Esophagus (tissue), 2 donors: Measurements from ENCODE around the gene ENTREP3. TPM values are rescaled to one million over a fixed set of nuclear protein-coding genes. Genes with fewer than 3 reads are reported as not detected.

Source experiments
- polyA plus RNA-seq, 2 donors: library from polyadenylated mRNA; stranded (reverse); fragments of 200-250 nt; gene quantifications; one replicate each; pipeline ENCODE4 v1.2.3, GENCODE V29; 2013
- donor health status: healthy with polysubstance abuse.
- donor health status: Bipolar disorder and iron deficiency.

Gene ENTREP3
- polyA plus RNA-seq, 2 donors = 12.7 to 13.6 TPM

Other genes starting within 250 kb of the ENTREP3 start
- gene DCST2, start 221.7 kb downstream of the ENTREP3 start, polyA plus RNA-seq = 10 to 100 TPM in 1 of 2 donors, 1 to 10 TPM in 1; 1.7 to 10.1 TPM
- gene DCST1, start 221.7 kb downstream of the ENTREP3 start, polyA plus RNA-seq = under 1 TPM; 0.14 to 0.29 TPM
- 100 to 1,000 TPM; 122 to 222 TPM for gene ADAM15, start 204.2 kb downstream of the ENTREP3 start, polyA plus RNA-seq
- gene EFNA4, start 191.7 kb downstream of the ENTREP3 start, polyA plus RNA-seq = 10 to 100 TPM; 14.7 to 16.2 TPM
- gene EFNA3, start 176.6 kb downstream of the ENTREP3 start, polyA plus RNA-seq = 10 to 100 TPM; 16.3 to 21.7 TPM
- gene EFNA1, start 127.6 kb downstream of the ENTREP3 start, polyA plus RNA-seq = 10 to 100 TPM; 32.9 to 48.1 TPM
- 10 to 100 TPM; 41.0 to 51.5 TPM for gene SLC50A1, start 119.6 kb downstream of the ENTREP3 start, polyA plus RNA-seq
- gene DPM3, start 115.0 kb downstream of the ENTREP3 start, polyA plus RNA-seq = 100 to 1,000 TPM; 103 to 248 TPM
- 100 to 1,000 TPM; 161 to 260 TPM for gene KRTCAP2, start 82.2 kb downstream of the ENTREP3 start, polyA plus RNA-seq
- gene TRIM46, start 81.6 kb downstream of the ENTREP3 start, polyA plus RNA-seq = under 1 TPM; 0.19 to 0.47 TPM
- gene THBS3, start 47.6 kb downstream of the ENTREP3 start, polyA plus RNA-seq = 10 to 100 TPM; 12.9 to 41.5 TPM
- gene MTX1, start 46.8 kb downstream of the ENTREP3 start, polyA plus RNA-seq = 10 to 100 TPM; 43.6 to 51.4 TPM
- gene SCAMP3, start 6.9 kb upstream of the ENTREP3 start, polyA plus RNA-seq = 10 to 100 TPM; 20.2 to 47.3 TPM
- 10 to 100 TPM; 29.2 to 55.3 TPM for gene CLK2, start 18.0 kb upstream of the ENTREP3 start, polyA plus RNA-seq
- 1 to 10 TPM; 2.4 to 6.6 TPM for gene HCN3, start 22.0 kb upstream of the ENTREP3 start, polyA plus RNA-seq
- gene PKLR, start 46.0 kb upstream of the ENTREP3 start, polyA plus RNA-seq = under 1 TPM; 0.02 to 0.04 TPM
- gene FDPS, start 53.4 kb upstream of the ENTREP3 start, polyA plus RNA-seq = 100 to 1,000 TPM; 190 to 241 TPM
- 10 to 100 TPM; 30.7 to 41.0 TPM for gene RUSC1, start 65.4 kb upstream of the ENTREP3 start, polyA plus RNA-seq